IMR-90 (cell line): ENCODE data around the gene VPS50. TPM values are rescaled to one million over a fixed set of nuclear protein-coding genes. Genes with fewer than 3 reads are reported as not detected.

ENCODE experiments used
- ATAC-seq: fragments of 200-7000 bp; cut with Tn5 transposase; 2 replicates; pipeline ENCODE4 v1.9.1; 2020; ENCODE audit warnings: low read depth, mild to moderate bottlenecking, moderate library complexity
- BruUV-seq: library from RNA; stranded (reverse); fragments of 400-500 nt; replicated peaks from 2 replicates; lab custom pipeline; 2021; lab: Mats Ljungman, UMichigan
- CTCF ChIA-PET: fragments of 300-600 bp; formaldehyde crosslinking; extraction: SDS; loops from one replicate; lab custom pipeline; 2021; ENCODE audit warnings: antibody characterized with exemption; lab: Yijun Ruan, JAX
- POLR2A ChIA-PET: fragments of 300-600 bp; sonication (Branson Sonifier 250); formaldehyde crosslinking; loops from one replicate; lab custom pipeline; 2022; ENCODE audit warnings: antibody characterized with exemption; ENCODE audit not compliant: unreplicated experiment; lab: Charles Lee
- DNase-seq: peaks from one replicate; pipeline ENCODE4 v3.0.0; 2013
- H2AFZ ChIP-seq: replicated peaks from 2 replicates; pipeline ENCODE3; 2013; ENCODE audit warnings: low read length, mild to moderate bottlenecking; ENCODE audit not compliant: poor library complexity
- H2AK5ac ChIP-seq: 2 replicates; pipeline ENCODE4 v1.6.1; 2013; ENCODE audit warnings: low read depth, low read length, inconsistent platforms
- H2AK9ac ChIP-seq: replicated peaks from 2 replicates; pipeline ENCODE3; 2013; ENCODE audit warnings: mild to moderate bottlenecking, low read depth, low read length, moderate library complexity; ENCODE audit not compliant: poor library complexity
- H2BK120ac ChIP-seq: 2 replicates; pipeline ENCODE4 v1.6.1; 2013; ENCODE audit warnings: low read depth, low read length, inconsistent platforms
- H2BK15ac ChIP-seq: 3 replicates; pipeline ENCODE4 v1.6.1; 2013; ENCODE audit warnings: low read depth, low read length, inconsistent platforms
- H2BK20ac ChIP-seq: 2 replicates; pipeline ENCODE4 v1.6.1; 2013; ENCODE audit warnings: low read depth, mild to moderate bottlenecking, inconsistent platforms, low read length, moderate library complexity
- H2BK5ac ChIP-seq: 2 replicates; pipeline ENCODE4 v1.6.1; 2013; ENCODE audit warnings: mild to moderate bottlenecking, low read depth, low read length, inconsistent platforms; ENCODE audit not compliant: poor library complexity, severe bottlenecking
- H3K14ac ChIP-seq: replicated peaks from 2 replicates; pipeline ENCODE4 v1.6.1; 2013; ENCODE audit warnings: low read depth, low read length, inconsistent platforms
- H3K18ac ChIP-seq: 2 replicates; pipeline ENCODE4 v1.6.1; 2013; ENCODE audit warnings: low read depth, low read length, control low read depth
- H3K23ac ChIP-seq: 2 replicates; pipeline ENCODE4 v1.6.1; 2013; ENCODE audit warnings: low read depth, low read length, inconsistent platforms
- H3K27ac ChIP-seq: 2 replicates; pipeline ENCODE4 v1.5.1; 2013; ENCODE audit warnings: mild to moderate bottlenecking, control low read depth, low read length; ENCODE audit not compliant: insufficient read depth
- H3K27me3 ChIP-seq: 2 replicates; pipeline ENCODE4 v1.6.1; 2013; ENCODE audit warnings: low read length; ENCODE audit not compliant: control insufficient read depth, insufficient read depth
- H3K36me3 ChIP-seq: 2 replicates; pipeline ENCODE4 v1.6.1; 2013; ENCODE audit warnings: low read length, mixed read lengths; ENCODE audit not compliant: control insufficient read depth, insufficient read depth
- H3K4ac ChIP-seq: 2 replicates; pipeline ENCODE4 v1.6.1; 2013; ENCODE audit warnings: low read depth, low read length, inconsistent platforms
- H3K4me1 ChIP-seq: 2 replicates; pipeline ENCODE4 v1.6.1; 2013; ENCODE audit warnings: low read length, mixed read lengths; ENCODE audit not compliant: control insufficient read depth, insufficient read depth
- H3K4me2 ChIP-seq: 2 replicates; pipeline ENCODE4 v1.6.1; 2013; ENCODE audit warnings: low read depth, mild to moderate bottlenecking, control low read depth, low read length, moderate library complexity
- H3K4me3 ChIP-seq: 2 replicates; pipeline ENCODE4 v1.5.1; 2013; ENCODE audit warnings: low read depth, mild to moderate bottlenecking, control low read depth, low read length, moderate library complexity; ENCODE audit not compliant: insufficient read depth
- H3K56ac ChIP-seq: 2 replicates; pipeline ENCODE4 v1.6.1; 2013; ENCODE audit warnings: low read length, inconsistent platforms; ENCODE audit not compliant: insufficient read depth; ENCODE audit errors: extremely low read depth
- H3K79me1 ChIP-seq, 2 experiments: 2 replicates each; pipeline ENCODE4 v1.6.1; 2013; ENCODE audit warnings: low read length in 2 of 2, inconsistent platforms in 1 of 2, low read depth in 1 of 2
- H3K9ac ChIP-seq: 2 replicates; pipeline ENCODE4 v1.6.1; 2013; ENCODE audit warnings: low read depth, low read length, control low read depth
- H3K9me1 ChIP-seq: 2 replicates; pipeline ENCODE4 v1.6.1; 2013; ENCODE audit warnings: low read length, inconsistent platforms; ENCODE audit not compliant: insufficient read depth
- H3K9me3 ChIP-seq: 2 replicates; pipeline ENCODE4 v1.6.1; 2013; ENCODE audit warnings: low read length; ENCODE audit not compliant: control insufficient read depth, insufficient read depth
- H4K20me1 ChIP-seq: 2 replicates; pipeline ENCODE4 v1.6.1; 2013; ENCODE audit warnings: low read length, inconsistent platforms; ENCODE audit not compliant: insufficient read depth
- H4K5ac ChIP-seq: 2 replicates; pipeline ENCODE4 v1.6.1; 2013; ENCODE audit warnings: mild to moderate bottlenecking, low read depth, low read length, control low read depth
- H4K8ac ChIP-seq, 2 experiments: 2 replicates each; pipeline ENCODE4 v1.6.1; 2013; ENCODE audit warnings: low read depth in 2 of 2, low read length in 2 of 2, control low read depth in 1 of 2, inconsistent platforms in 1 of 2
- H4K91ac ChIP-seq: 2 replicates; pipeline ENCODE4 v1.6.1; 2013; ENCODE audit warnings: low read depth, low read length, inconsistent platforms; ENCODE audit not compliant: insufficient read depth
- CHD1 ChIP-seq: IDR thresholded peaks from 2 replicates; pipeline ENCODE4 v1.6.1; 2012; ENCODE audit warnings: low read depth, low read length, improper control_type of control experiment
- MAFK ChIP-seq: IDR thresholded peaks from 2 replicates; pipeline ENCODE4 v1.6.1; 2012; ENCODE audit warnings: low read depth, low read length, improper control_type of control experiment
- RFX5 ChIP-seq: IDR thresholded peaks from 2 replicates; pipeline ENCODE4 v1.8.0; 2012; ENCODE audit warnings: low read depth, mild to moderate bottlenecking, low read length, moderate library complexity
- WGBS, 2 experiments: methylation state at CpG; one replicate each; pipeline versions ENCODE4 v1.1.5 to v1.1.7; 2013; ENCODE audit warnings: missing lambda C conversion rate in 2 of 2; ENCODE audit not compliant: insufficient read length in 1 of 2; ENCODE audit errors: extremely low coverage in 2 of 2; 5-methylcytosine and 5-hydroxymethylcytosine counted together
- dilution Hi-C: fragments of 300-500 bp; cut with HindIII; formaldehyde crosslinking; loops from one replicate; pipeline ENCODE4 v1.14.3; 2018; ENCODE audit warnings: low sequenced_read_pairs; ENCODE audit not compliant: unreplicated experiment
- in situ Hi-C: fragments of 300-500 bp; cut with MboI; formaldehyde crosslinking; loops from 3 replicates; pipeline ENCODE4 v1.14.3; 2019; ENCODE audit warnings: low sequenced_read_pairs, inconsistent platforms, mixed read lengths
- intact Hi-C: fragments of 100-400 bp; cut with micrococcal nuclease; formaldehyde crosslinking; loops from 2 replicates; pipeline ENCODE4 v1.10.0; 2022
- polyA plus RNA-seq, 3 experiments: library from polyadenylated mRNA; depleted of rRNA; stranded (reverse); fragments of >200 nt; gene quantifications; 2 replicates each; pipeline ENCODE4 v1.2.3, GENCODE V29; 2012; ENCODE audit warnings: low replicate concordance in 1 of 3
- total RNA-seq: library from RNA; depleted of rRNA; stranded (reverse); fragments of >200 nt; gene quantifications from 2 replicates; pipeline ENCODE4 v1.2.3, GENCODE V29; 2012

Gene VPS50
- total and polyA plus RNA-seq, 2 of the 4 experiments (the other 2 are of a cell fraction): 7.1 to 22.0 TPM

DNA sequence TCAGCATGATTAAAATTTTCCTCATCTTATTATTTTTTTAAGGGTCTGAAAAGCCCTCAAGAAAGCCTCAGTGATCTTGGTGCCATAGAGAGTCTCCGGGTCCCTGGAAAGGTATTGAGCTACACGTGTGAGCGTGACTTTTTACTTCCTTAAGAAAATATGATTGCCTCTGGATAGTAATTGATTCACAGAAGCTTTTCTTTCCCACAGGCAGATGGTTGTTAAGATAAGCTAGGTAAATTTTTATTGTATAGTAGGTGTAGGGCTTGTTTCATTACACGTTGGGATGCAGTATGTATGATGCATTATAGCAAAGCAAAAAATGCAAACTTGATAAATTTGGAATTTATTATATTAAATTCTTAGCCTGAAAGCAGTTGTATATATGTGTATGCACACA, 7.7 kb downstream of the VPS50 start:
- no peak overlapping the region for H4K91ac ChIP-seq
- H2BK20ac ChIP-seq: no peak overlapping the region
- ChIA-PET POLR2A (no interaction called here), CTCF (no interaction called here)
- intact Hi-C loops (loop anchor here (10.0 kb wide), 2 partner anchors 475 to 565 kb away; no protein-coding TSS in a partner anchor), in situ Hi-C loops (loop anchor here (25.0 kb wide), 1 partner anchor 972 kb away; no protein-coding TSS in a partner anchor), dilution Hi-C loops (no loop called here)
- no peak overlapping the region for H3K23ac ChIP-seq
- no peak overlapping the region for H3K4me3 ChIP-seq
- ATAC-seq: no peak
- peaks cover 6 to 10% of the 10 kb centered on the region in 2 experiments; a peak in 3 of 4 replicates for H3K79me1 ChIP-seq
- H3K36me3 ChIP-seq: 0 out of 2 replicates have a peak, but pooled peaks cover 1% of the 10 kb centered on the region
- no peaks in the 10 kb centered on the region for H3K27me3 ChIP-seq
- H2AK5ac ChIP-seq: no peak overlapping the region
- no peak overlapping the region for H2BK120ac ChIP-seq
- H3K9me1 ChIP-seq: no peaks in the 10 kb centered on the region
- no peak overlapping the region for H3K27ac ChIP-seq
- no peak overlapping the region for H2AK9ac ChIP-seq
- no peak for TF ChIP-seq RFX5
- TF ChIP-seq MAFK: no peak
- no peak for TF ChIP-seq CHD1
- H3K9me3 ChIP-seq: no peaks in the 10 kb centered on the region
- H2BK5ac ChIP-seq: no peak overlapping the region
- no peak overlapping the region for H3K56ac ChIP-seq
- no peaks in the 10 kb centered on the region for H4K20me1 ChIP-seq
- no peaks in the 10 kb centered on the region for H3K4me1 ChIP-seq
- no peak overlapping the region for H3K18ac ChIP-seq
- no peak overlapping the region for H3K9ac ChIP-seq
- DNase-seq: no peak
- H2BK15ac ChIP-seq: no peak overlapping the region
- no peak overlapping the region for H3K14ac ChIP-seq
- no peak overlapping the region for H3K4me2 ChIP-seq
- H3K4ac ChIP-seq: no peak overlapping the region
- WGBS, 2 experiments: no CpG with 5 or more reads among the region's 4 CpGs
- H2AFZ ChIP-seq: no peak overlapping the region
- no peak overlapping the region for H4K8ac ChIP-seq
- no TSS peak for BruUV-seq
- H4K5ac ChIP-seq: no peak overlapping the region
